Choroid plexus epithelial cell (primary cell): ENCODE measurements around the gene YTHDF1.

ENCODE experiments used
- DNase-seq: peaks from one replicate; pipeline ENCODE4 v3.0.0-alpha.2; 2010; ENCODE audit warnings: low read depth
- H3K4me3 ChIP-seq: 2 replicates; pipeline ENCODE4 v1.5.1; 2011; ENCODE audit warnings: low read depth, mild to moderate bottlenecking, control low read depth, low read length, moderate library complexity
- TF ChIP-seq, protein P1 (sequence below): conservative IDR thresholded peaks from 2 replicates; pipeline ENCODE4 v1.5.1; 2011; ENCODE audit warnings: low read depth, mild to moderate bottlenecking, control low read depth, inconsistent platforms, low read length, moderate library complexity

The YTHDF1 gene

DNA sequence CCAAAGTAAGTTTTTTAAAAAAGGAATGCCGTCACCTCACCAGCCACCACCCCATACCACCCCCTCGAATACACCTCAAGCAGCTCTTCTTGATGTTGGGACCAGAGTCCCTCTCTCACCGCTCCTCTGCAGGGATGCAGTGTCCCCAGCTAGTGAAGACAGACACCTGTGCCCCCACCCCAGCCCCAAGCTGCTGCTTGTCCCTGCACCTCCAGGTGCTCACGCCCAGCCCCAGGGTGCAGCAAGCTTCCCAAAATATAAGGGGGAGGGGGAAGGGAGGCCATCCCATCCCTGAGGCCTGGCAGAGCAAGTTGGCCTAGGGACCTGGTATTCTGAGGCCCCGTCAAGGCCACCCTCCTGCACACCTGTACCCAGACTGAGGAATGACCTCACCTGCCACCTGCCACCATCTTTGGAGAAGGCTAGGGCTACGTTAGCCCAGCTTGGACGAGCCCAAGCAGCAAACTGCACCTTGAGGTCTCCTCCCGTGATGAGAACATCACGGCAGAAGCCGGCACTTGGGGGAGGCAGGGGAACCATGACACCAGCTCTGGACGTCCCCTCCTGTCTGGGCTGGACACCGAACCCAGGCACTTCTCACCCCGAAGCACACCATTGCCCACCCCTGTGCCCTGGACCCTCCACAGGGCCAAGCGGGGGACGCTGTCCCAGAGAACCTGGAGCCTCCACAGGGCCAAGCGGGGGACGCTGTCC, 25.9 kb downstream of the YTHDF1 start:
- no peak for DNase-seq
- TF ChIP-seq, protein P1, sequence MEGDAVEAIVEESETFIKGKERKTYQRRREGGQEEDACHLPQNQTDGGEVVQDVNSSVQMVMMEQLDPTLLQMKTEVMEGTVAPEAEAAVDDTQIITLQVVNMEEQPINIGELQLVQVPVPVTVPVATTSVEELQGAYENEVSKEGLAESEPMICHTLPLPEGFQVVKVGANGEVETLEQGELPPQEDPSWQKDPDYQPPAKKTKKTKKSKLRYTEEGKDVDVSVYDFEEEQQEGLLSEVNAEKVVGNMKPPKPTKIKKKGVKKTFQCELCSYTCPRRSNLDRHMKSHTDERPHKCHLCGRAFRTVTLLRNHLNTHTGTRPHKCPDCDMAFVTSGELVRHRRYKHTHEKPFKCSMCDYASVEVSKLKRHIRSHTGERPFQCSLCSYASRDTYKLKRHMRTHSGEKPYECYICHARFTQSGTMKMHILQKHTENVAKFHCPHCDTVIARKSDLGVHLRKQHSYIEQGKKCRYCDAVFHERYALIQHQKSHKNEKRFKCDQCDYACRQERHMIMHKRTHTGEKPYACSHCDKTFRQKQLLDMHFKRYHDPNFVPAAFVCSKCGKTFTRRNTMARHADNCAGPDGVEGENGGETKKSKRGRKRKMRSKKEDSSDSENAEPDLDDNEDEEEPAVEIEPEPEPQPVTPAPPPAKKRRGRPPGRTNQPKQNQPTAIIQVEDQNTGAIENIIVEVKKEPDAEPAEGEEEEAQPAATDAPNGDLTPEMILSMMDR, result no peak
- no peak overlapping the region for H3K4me3 ChIP-seq

DNA sequence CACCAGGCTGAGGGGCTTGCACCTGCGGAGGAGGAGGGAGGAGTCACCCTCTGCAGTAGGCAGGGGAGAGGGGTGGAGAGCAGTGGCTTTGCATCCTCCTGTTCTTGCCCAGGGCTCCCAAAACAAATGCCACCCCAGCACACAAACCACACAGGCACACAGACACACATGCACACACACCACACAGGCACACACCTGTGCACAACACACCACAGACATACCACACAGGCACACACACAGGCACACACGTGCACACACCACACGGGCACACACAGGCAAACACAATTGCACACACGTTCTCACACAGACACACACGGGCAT, 26.6 kb downstream of the YTHDF1 start:
- no peak for DNase-seq
- TF ChIP-seq, protein P1, result no peak
- H3K4me3 ChIP-seq, result no peak overlapping the region

DNA sequence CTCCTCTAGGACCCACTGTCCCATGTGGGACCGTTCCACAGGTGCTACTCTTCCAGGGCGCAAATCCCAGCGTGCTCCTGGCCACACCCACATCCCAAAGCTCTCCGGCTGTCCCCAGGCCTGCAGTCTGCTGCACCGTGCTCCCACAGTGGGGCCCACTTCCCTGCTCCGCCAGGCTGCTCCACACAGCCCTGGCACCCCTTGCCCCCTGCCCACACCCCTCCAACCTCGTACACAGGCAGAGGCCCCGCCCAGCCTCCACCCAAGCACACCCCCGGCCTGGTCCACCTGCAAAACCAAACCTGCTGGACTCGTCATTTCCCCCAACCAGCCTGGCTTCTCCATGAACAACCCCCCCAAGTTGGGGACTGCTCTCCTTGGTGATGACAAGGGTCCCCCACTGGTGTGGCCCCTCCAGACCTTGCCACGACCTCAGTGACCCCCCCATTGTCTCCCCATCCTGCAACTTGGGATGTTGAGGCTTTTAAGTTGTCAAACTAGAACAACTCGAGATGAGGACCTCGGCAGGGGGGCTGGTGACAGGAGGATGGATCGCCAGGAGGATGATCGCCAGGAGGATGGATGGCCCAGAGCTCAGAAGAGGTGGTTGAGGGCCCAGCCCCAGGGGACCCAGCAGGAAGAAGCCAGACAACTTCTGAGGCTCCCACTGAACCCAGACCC, 27.1 kb downstream of the YTHDF1 start:
- no peak for DNase-seq
- H3K4me3 ChIP-seq, result no peak overlapping the region
- TF ChIP-seq, protein P1, result no peak

DNA sequence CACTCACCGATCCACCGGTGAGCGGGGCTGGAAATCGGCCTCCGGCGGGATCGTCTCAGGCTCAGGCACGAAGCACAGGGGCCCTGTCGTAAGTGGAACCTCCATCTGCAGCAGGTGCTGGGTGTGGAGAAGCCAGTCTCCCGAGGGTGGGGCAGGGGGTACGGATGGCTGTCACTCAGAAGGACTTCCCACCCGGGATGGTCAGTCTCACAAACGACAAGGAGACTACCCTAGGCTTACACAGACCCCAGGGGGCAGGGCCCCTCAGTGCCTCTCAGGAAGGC, 27.8 kb downstream of the YTHDF1 start:
- TF ChIP-seq, protein P1, result no peak

DNA sequence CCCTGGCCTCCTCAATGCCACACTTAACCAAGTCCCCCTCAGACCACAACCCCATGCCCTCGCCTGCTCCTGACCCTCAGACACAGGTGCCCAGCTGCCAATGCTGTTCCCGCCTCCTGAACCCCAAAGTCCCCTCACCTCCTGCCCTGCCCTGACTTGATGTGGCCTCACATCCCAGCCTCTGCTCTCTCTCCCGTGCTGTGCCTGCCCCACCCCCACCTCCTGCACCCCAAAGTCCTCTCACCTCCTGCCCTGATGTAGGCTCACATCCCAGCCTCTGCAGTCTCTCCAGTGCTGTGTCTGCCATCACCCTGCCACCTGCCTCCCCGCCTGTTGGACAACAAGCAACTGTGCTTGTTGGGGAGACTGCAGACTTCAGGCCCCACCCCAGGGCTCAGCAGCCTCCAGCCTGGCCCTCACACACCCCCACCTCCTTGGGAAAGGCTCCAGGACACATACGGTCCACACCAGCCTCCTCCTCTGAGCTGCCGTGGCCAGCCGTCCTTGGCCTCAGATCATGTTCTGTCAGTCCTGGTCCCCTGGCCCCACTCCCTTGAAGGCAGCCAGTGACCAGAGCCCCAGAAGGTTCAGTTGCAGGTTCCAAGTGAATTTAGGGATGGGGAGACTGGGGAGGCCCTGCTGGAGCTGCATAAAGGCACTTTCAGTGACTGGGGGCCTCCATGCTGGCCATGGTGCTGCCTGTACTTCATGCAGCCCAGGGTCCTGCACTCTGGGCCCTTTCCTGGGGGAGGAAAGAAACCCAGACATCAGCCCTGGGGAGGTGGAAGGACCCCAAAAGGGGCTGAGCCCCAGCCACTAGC, 28.4 kb downstream of the YTHDF1 start:
- TF ChIP-seq, protein P1, result no peak
- no peak overlapping the region for H3K4me3 ChIP-seq

More for the DNA sequence above, 27.8 kb downstream of the YTHDF1 start:
- no peak for DNase-seq
- no peak overlapping the region for H3K4me3 ChIP-seq

DNA sequence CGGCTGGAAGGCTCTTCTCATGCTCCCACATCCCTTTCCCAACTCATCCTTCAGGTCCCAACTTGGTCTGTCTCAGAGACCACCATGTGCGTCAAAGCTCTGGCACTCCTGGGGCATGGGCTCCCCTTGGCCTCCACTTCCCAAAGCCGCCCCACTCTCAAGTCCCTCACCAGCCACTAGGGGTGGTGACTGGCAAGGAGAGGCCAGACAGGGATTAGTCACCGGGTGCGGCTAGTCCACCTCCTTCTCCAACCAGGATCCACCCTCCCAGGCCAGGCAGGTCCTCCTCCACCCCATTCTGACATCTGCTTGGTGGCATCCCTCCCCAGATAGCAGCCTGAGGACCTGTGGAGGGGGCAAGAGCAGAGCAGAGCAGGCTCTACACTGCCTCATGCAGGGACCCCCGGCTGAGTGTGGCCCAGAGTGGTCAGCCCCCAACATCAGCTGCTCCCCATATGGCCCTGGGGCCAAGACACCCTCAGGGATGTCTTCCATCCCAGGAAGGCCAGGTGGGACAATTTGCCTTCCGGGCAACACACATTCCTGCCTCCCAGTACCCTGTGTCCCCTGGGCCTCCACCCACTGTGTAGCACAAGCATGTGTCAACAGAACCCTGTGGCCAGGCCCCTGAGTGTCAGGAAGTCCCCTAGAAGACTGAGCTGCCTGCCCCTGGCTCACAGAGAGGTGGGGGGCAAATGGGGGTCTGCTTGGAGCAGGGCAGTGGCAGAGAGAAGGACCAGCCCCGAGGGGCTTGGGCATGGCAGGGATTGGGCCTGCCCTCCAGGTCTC, 29.2 kb downstream of the YTHDF1 start:
- TF ChIP-seq, protein P1, result no peak
- DNase-seq, result no peak
- H3K4me3 ChIP-seq, result no peak overlapping the region

More for the DNA sequence above, 28.4 kb downstream of the YTHDF1 start:
- DNase-seq, result no peak
